NCI-H1105 (cell line): ENCODE data around the gene XRCC4.

Source experiments
- DNase-seq: peaks from one replicate; lab custom pipeline; 2025; lab: John Stamatoyannopoulos, UW

XRCC4 gene

DNA sequence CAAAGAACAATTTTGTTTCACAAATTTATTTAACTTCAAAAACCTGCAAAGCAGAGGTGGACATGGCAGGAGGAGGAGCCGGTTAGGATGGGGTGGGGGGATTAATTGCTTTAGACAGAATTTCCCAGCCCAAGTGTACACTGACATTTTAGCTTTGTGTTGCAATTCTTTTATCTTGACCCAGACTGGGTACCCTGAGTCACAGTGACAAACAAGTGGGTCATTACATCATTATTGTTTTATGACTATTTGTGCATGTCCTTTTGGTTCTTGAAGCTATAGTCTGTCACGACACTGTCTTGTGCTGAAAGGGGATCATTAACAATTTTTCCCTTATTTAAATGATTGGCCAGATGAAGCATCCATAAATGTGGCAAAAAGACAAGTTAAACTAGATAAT, 309.7 kb downstream of the XRCC4 start:
- no peak for DNase-seq

DNA sequence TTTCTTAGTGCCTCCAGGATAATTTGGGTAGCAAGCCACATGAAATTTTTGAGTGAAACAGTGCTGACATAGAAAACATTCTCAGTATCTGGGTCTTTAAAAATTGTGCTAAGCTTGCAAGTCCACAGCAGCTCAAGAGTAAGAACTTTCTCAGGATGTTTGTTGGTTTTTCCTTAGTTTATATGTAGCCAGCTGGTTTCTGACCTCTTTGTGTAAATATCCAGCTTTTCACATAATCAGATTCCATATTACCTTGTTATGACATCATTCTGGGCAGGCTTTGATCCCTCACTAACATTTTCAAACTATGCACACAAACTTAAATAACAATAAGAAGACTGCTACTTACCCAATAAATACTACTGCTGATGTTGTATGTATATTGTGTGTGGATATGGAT, 311.3 kb downstream of the XRCC4 start:
- DNase-seq, result no peak

DNA sequence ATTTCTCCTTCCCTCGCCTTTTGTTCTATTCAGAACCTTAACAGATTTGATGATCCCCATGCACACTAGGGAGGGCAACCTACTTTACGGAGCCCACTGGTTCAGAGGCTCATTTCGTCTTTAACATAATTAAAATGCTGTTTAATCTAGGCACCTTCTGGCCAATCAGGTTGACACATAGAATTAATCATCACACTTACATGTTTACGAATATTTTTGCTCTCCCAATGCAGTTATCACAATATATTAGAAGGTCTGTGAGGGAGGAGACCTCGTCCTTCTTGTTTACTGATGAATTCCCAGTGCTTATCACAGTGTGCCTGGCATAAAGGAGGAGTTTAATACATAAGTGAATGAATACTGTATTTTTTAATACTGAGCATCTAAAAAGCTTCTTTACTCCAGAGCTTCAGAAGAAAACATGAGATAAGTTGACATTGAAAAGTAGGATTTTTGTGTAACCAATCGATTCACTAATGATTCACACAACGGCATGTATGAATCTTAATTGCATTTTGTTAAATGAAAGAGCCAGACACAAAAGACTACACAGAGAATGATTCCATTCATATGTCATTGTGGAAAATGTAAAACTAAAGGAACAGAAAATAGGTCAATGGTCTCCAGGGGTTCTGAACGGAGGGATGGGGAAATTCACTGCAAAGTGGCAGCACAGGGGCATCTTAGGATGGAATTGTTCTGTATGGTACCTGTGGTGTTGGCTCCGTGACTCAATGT, 315.6 kb downstream of the XRCC4 start:
- no peak for DNase-seq

DNA sequence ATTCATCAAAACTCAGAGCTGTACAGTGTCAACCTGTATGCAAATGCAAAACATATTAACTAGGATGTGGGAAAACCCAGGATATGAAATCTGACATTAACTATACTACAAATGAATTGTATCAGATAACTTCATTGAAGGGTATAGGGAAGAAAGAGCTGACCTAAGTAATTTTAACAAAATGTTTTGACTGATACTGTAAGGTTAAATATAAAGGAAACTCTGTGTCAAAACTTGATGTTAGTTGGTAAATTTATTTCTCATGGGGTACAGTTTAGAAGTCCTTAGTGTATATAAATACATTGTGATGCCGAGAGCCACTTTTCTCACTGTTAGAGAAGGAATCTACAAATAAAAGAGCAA, 316.1 kb downstream of the XRCC4 start:
- no peak for DNase-seq

DNA sequence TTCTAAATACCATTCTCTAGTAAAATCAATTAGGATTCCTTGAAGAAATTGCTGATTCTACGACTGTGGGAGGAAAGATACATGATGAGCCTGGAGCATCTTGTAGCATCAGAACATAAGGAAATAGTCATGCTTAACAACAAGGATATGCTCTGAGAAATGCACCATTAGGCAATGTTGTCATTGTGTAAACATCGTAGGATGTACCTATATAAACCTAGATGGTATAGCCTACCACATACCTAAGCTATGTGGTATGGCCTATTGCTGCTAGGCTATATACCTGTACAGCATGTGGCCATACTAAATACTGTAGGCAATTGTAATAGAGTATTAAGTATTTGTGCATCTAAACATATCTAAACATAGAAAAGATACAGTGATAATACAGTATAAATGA, 316.8 kb downstream of the XRCC4 start:
- no peak for DNase-seq

DNA sequence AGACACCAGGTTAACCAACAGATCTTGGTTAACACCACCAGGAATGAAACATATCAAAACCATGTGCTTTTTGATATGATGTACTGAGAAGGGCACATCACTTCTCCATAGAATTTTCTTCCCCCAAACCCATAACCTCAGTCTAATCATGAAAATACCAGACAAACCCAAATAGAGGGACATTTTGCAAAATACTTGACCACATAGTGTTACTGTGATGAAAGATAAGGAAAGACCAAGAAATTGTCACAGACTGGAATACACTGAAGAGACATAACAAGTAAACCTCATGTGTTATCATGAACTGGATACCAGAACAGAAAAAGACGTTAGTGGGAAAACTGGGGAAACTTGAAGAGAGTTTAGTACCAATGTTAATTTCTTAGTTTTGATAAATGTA, 319.3 kb downstream of the XRCC4 start:
- no peak for DNase-seq

DNA sequence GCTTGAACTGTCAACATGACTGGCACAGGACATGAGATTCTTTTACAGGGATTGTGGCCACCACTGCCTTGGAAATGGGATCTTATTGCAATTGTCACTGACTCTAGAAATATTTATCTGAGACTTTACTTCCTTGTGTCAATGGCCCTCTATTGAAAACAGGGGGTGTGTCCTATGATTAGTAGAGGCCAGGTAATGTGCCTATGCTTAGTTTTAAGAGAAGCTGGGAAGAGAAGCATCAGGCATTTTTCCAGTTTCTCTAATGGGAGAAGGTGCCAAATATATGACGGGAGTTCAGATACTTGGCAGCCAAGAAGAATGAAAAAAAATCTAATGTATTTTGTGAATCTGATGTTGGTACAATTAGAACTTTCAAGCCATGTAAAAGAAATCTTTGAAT, 320.3 kb downstream of the XRCC4 start:
- DNase-seq, result no peak

DNA sequence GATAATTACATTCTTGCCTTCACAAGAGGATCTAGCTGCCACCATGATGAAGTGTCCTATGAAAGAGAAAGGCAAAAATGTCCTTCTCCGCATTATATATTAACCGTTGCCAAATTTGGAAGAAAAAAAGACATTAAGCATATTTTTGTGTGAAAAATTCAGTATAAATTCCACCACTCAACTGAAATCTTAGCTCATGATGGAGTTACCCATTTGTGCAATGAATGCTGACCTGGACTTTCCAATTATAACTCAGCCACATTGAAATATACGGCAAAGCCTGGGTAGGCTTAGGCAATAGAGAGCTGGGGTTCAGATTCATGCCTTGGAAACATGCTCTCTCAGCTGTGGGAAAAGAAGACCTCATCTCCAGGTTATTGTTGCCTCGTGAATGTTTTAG, 322.9 kb downstream of the XRCC4 start:
- no peak for DNase-seq

DNA sequence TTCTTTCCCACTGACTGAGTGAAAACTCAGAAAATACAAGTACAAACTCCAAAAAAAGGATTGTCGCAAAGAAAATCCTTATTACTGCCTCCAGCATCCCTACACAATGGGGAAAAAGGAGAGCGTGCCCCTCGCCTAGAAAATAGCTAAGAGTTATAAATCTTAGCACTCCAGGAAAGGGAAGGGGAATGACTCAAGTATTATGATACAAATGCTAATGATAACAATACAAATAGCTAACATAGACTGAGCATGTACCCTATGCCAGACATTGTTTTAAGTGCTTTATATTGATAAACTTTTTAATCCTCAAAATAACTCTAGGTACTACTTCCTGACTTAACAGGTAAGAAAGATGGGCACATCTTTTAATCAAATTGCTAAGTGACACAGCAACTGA, 323.4 kb downstream of the XRCC4 start:
- DNase-seq, result no peak

DNA sequence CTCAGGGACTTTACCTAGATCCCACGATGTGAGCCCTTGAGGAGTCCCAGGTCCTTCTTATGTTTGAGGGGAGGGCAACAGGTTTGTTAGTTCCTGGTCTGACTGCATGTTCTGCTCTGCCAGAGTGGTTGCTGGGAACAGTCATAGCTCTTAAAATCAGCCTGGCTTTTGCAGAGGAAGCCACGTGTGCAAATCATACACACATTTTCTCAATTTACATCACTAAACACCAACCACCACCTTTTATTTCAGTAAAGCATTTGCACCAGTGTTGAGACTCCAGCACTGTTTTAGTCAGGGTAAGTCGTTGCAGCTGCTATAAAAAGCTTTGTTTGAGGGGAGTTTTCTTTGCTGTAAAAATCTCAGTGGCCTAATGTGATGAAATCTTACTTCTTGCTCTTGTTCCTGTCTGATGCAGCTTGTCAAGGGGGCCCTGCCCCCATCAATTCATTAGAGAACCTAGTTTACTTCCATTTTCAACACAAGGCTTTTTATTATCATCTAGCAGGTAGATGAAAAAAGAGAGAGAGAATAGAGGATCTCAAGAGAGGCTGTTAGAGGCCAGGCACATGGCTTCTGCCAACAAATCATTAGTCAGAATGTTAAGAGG, 323.9 kb downstream of the XRCC4 start:
- no peak for DNase-seq

DNA sequence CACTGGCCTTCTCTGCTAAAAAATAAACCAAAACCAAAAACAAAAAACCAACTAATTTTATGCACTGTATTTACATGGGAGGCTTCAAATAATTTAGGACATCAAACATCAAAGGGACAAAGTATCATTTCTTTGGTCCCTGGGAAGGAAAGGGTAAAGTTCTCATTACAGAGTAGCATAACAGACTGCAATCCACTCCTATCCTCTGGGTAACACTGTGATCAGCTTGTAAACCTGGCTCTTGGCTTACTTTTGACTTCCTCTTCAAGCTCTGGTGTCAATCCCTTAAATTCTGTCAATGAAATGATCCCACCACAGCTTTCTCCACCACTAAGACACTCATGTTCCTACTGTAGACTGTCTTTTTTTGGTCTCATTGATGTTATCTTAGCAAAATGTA, 324.4 kb downstream of the XRCC4 start:
- DNase-seq, result no peak
